HG03108 (cell line): Measurements from ENCODE around the gene MXI1.
A peak's percentile ranks its signal among the peaks of the same experiment; 100 is the strongest.
"Not testable (repeated sequence)": the region's sequence is repeated elsewhere in the genome, so short reads cannot be mapped to it uniquely, and the experiment has no call there.

ENCODE experiments used
- ATAC-seq: cut with Tn5 transposase; IDR thresholded peaks from one replicate; pipeline ENCODE4 v1.9.1; 2021; ENCODE audit warnings: moderate library complexity; ENCODE audit not compliant: unreplicated experiment

MXI1 gene

DNA sequence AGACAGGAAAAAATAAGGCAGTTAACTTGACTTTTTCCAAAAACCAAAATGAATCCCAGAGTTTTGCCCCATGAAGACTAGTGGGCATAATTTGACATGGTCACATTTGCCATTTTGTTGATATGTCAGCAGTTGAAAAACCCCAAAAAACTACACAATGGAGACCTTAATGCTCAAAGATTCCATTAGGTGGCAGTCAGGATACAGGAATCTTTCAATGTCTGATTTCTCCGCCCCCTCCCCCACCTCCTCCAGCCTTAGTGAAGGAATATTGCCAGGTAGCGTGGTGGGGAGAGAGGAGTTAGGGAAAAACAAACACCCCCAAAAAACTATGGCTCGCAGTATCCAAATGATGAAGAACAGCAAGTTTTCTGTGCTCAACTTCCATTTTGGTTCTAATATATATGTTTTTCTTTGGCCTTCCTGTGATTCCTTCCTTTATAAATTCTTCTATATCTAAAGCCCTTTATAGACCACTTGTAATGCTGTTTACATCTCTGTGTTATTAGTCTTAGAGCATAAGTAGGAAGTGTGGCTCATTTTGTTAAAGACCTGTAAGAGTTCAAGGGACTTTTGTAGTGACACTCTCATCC, 104.0 kb downstream of the MXI1 start:
- no peak for ATAC-seq

DNA sequence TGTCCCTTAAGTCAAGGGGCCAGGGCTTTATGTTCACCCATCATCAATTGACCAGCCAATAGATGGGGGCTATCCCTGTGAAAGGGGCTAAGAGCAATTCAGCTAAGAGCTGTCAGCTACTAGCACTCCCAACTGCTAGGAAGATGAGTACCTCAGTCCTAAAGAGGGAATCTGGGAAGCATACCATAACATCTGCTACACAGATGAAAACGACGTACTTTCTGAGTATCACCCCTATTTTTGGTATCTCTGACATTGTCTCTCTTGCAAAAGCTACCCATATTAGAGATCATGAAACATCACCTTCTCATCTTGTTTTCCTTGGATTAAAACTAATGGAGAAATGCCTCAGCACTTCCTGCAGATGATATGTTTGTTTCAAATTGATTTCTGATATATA, 104.8 kb downstream of the MXI1 start:
- ATAC-seq = no peak

DNA sequence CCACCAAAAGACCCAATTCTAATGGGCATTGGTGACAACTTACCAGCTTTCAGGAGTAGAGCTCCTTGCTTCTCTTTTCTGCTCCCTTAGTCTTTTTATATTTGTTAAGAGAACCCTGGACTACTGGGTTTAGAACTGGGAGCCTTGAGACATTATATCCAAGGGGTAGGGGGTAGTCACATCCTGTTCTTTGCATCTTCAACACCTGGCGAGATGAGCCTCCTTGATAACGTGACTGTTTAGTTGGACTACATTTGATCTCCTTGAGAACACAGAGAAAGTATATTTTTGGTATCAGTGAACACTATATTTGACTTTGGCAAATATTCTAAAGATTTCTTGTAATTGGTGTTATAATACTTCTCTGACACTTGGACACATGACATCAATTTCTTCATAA, 106.3 kb downstream of the MXI1 start:
- ATAC-seq = no peak

DNA sequence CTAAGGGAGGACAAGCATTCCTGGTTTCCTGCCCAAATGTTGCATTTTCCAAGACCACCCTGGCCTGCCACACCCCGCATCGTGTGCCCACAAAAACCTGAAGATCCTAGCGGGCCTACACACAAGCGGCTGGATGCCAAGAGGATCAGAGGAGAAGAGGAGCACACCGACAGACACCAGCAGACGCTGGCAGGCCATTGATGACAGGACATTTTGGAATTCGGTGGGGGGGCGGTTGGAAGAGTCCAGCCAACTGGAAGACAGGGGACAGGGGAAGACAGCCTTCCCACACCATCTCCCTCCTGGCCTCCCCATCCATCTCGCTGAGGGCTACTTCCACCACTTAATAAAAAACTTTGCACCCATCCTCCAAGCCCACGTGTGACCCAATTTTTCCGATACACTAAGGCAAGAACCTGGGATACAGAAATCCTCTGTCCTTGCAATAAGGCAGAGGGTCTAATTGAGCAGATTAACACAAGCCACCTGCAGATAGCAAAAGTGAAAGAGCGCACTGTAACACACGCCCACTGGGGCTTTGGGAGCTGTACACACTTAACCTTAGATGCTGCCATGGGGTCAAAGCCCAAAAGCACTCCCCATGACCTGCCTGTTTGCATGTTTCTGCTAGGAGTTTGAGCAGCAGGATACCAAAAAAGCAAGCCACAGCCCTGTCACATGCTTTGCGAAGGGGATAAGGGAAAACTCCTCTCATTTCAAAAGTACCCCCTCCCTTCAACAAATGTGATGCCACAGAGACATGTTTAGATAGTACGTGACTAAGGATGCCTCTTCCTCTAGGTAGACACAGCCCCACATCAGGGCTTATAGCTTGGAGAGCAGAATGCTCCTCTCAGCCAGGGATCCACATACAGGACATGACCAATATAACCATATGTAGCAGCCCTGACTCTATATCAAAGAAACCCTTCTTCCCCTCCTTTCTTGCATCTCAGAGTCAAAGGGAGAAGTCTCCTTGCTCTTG, 110.8 kb downstream of the MXI1 start:
- ATAC-seq = no peak

DNA sequence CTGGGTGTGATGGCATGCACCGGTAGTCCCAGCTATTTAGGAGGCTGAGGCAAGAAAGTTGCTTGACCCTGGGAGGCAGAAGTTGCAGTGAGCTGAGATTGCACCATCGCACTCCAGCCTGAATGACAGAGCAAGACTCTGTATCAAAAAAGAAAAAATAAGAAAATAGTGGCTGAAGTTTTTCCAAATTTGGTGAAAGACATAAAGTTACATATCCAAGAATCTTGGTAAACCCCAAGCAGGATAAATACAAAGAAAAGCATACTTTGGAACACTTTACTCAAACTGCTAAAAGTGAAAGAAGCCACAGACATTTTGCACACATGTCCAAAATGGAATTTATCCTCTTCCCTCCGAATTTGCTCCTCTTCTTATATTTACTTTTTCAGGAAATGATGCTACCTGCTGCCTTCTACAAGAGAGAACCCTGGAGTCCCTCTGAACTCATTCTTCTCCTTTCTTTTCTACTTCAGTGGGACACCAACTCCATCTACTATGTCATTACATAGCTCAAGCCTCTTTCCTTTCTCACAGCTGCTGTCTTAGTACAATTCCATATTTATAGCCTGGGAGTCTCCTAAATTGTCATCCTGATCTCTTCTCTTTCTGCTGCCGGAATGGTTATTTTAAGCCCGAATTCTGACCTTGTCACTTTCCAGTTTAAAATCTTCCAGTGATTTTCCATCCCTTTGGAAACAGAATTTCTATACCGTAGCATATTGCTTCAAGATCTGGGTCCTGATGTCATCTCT, 114.6 kb downstream of the MXI1 start:
- ATAC-seq = no peak

DNA sequence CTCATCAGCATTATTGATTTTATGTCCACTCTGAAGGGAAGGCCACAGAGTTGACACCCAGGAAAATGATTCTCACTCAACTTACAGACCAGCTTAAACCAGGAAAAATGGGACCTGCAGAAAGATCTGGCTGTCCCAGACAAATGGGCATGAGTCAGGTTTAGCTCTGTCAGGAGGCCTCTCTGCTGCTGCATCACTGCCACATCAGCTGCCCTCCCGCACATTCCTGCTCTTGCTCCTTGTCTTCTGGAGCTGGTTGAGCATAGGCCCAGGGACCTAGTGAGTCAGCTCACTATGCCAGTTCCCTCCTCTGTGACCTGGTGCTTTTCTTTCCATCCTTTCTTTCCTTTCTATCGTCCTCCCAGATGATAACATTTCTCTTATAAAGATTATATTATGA, 116.1 kb downstream of the MXI1 start:
- ATAC-seq = no peak

DNA sequence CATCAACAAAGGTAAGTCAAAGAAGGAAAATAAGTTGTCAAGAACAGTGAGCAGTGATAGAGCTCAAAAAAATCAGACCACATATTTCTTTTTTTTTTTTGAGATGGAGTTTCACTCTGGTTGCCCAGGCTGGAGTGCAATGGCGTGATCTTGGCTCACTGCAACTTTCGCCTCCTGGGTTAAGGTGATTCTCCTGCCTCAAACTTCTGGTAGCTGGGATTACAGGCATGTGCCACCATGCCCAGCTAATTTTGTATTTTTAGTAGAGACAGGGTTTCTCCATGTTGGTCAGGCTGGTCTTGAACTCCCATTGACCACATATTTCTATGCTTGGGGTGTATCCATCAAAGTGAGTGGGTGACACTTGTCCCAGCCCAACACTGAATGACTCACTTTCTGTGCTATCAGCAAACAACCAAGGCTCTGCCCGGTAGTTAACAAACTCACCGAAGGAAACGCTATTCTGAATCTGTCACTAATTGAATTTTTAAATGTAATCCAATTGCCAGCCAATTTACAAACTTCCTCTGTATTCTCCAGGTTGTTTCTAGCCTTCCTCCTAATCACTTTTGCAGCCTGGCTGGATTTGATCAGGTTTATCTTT, 116.9 kb downstream of the MXI1 start:
- ATAC-seq = peak; percentile 38

DNA sequence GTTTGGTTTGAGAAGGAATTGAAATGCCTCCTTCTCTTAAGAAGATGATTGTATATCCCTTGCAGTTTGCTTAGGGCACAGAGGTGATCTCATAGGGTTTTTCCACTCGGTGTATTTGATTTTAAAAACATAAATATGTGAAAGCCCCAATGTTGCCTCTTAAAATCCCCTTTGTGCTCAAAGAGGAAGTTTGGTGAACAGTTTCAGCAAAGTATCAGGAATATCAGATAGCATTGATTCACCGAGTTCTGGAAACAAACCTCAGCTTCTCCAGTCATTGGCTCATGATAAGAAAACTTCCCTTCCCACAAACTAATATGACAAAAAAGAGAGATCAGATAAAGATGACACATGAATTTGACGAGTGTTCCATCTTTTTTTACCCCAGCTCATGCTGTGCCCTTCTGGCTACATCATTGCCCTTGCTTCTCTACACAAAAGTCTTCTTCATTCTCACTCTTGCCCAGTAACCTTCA, 117.4 kb downstream of the MXI1 start:
- ATAC-seq = peak; percentile 43

DNA sequence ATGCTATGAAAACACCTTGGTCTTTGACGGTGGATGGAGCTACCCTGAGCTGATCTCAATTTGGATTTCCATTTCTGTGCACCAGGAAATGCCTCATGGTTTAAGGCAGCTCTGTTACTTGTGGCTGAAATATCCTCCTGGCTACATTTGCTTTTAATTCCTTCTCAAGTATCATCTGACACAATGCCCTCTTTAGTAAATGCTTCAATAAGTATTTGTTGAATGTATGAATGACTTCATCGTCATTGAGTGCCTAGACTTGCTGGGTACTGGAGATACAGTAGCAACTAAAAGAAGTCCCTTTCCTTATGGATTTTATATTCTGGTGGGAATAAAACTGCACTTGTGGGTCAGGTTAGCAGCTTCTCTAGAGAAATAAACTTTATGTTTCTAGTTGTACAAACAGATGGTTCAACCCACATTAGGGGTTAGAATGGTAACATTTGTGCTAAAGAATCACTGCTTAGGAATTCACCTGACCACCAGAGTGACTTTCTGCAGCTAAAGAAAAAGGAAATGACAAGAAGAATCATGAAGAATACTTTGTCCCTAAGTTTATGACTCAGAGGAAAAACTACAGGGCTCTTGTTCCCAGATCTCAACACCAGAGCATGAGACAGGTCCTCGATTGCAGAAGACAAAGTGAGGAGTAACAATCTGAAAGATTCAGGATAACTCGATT, 119.1 kb downstream of the MXI1 start:
- no peak for ATAC-seq

DNA sequence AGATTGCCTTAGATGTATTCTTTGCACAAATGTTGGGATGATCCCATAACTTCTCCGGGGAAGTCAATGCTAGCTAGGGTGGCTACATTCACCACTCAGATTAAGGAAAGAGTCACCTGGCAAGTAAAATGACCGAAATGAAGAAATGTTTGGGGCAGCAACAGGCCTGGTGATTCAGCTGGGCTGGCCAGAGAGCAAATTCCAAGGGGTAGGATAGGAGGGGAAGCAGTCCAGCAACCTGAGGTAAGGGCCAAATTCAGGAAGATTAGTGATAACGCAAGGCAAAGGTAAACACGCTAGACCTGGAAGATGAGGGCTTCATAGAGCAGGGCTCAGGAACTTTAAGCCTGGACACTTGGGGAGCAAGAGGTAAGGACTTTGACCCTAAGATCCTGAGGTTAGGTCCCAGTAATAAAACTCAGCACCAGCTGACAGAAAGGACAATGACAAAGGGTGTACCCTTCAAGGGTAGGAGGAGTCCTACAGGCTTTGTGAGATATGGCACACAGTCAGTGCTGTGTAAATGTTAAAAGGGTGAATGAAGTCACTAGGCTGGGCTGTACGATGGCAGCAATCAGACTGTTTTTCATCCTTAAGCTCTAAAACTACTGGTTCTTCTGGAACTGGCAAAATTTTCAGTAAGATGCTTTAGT, 120.0 kb downstream of the MXI1 start:
- no peak for ATAC-seq

DNA sequence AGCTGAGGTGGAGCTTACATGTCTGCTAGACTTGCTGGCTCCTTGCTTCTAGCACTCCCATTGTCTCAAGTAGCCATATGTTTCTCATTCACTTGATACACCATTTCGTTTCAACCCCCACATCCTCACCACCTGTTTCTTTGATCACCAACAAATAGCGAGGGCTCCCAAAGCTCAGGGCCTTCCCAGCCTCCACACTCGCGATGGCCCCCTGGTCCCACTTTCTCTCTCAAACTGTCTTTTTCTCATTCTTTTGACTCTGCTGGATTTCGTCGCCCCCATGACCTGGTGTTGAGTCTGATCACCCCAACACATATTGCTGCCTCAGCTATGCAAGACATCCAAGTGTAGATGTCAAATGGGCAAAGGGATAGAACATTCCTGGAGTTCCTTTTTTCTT, 123.3 kb downstream of the MXI1 start:
- ATAC-seq = no peak

DNA sequence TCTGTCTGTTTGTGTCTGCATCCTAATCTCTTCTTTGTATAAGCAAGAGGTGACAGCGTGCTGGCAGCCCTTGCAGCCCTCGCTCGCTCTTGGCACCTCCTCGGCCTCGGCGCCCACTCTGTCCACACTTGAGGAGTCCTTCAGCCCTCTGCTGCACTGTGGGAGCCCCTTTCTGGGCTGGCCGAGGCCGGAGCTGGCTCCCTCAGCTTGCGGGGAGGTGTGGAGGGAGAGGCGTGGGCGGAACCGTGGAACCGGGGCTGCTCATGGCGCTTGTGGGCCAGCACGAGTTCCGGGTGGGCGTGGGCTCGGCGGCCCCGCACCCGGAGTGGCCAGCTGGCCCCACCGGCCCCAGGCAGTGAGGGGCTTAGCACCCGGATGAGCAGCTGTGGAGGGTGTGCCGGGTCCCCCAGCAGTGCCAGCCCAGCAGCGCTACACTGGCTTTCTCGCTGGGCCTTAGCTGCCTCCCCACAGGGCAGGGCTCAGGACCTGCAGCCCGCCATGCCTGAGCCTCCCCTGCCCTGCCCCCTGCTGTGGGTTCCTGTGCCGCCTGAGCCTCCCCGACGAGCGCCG, 123.9 kb downstream of the MXI1 start:
- not testable (repeated sequence) for ATAC-seq

DNA sequence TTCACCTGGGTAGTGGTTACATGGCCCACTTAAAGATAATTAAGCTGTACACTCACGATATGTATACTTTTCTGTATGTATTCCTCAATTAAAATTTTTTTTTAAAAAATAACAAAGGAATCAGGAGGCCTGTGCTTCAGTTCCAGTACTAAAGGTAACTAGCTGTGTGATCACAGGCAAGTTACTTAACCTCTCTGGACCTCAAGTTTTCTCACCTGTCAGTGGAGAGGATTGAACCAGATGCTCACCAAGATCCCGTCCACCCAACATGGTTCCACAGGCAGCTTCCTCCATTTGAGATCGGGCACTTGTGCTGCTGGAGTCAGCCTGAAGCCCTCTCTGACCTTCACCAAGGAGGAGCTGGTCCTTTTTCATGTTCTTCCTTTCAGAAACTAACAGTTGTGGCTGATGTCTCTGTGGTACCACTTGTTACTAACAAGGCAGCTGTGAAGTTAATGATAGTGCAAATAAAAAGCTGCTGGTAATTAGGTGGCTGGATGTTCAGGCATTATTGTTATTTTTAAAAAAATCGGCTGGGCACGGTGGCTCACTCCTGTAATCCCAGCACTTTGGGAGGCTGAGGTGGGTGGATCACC, 126.8 kb downstream of the MXI1 start:
- no peak for ATAC-seq

DNA sequence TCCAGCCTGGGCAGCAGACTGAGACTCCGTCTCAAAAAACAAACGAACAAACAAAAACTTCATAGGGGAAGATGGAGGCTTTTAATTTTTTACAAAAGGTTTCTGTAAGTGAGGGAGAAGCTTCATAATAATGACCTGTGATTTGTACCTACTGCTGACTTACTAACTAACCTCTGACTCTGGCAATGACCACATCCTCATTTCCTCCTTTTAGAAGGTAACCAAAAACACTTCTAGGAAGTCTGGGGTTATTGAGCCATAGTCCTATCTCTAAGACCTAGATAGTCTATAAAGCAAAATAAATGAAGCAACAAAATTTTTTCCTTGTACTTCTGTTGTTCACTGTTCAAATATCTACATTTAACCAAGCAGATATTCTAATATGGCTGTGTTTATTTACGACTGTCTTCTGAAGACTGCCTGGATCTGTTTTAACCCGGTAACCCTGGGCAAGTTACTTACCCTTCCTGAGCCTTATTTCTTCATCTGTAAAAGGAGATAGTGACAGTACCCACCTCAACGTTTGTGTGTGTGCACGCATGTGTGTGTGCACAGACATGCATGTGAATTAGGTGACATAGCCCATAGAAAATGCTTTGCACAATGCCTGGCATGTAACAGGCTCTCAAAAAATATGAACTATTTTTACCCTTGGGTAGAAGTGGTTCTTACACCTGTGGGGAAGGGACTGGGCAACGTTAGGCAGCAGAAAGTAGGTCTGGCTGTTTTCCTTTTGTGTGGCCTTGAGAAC, 128.1 kb downstream of the MXI1 start:
- no peak for ATAC-seq

DNA sequence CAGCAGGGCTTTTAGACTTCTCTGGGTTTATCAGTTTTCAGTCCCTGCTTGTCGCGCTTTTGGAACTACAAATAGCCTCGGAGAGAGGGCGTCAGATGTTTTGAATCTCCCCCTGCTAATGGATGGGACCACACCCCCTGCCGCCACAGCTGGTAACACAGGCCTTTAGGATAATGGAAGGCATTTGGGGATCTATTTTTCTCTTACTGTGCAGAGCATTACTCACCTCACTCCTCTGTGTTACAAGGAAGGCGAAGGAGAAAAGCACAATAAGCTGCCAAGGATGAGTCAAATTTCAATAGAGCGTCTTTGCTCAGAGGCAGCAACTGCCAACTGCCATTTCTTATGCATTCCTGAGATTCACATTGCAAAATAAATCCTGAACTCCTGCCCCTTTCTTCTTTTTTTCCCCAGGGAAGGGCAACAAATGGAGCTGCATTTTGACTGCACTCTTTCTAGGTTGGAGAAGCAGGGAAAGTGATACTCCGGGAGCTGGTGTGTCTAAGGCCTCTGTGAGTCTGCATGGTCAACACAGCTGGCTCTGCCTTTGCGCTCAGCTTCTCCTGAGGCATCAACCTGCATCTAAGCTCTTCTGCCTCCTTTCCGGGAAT, 128.8 kb downstream of the MXI1 start:
- no peak for ATAC-seq
